Adrenal gland (tissue), 5 donors: ENCODE results near the gene CLEC17A.

Experiments
- POLR2A ChIP-seq, 2 donors: fragments of 450-650 bp; IDR thresholded peaks; one replicate each; pipeline ENCODE4 v1.6.1; 2017; ENCODE audit warnings: antibody characterized with exemption in 2 of 2, mild to moderate bottlenecking in 2 of 2, moderate library complexity in 1 of 2
- TF ChIP-seq, protein P1 (sequence below), 6 experiments: fragments of 450-650 bp in 4 of 6; fragments of 200-600 bp in 2 of 6; sonication (generic) in 1 of 6; IDR thresholded peaks; 1 replicate in 5 of 6; 2 replicates in 1 of 6; pipeline versions ENCODE4 v1.5.1 to v1.8.0; 2016 to 2021; ENCODE audit warnings: antibody characterized with exemption in 6 of 6, mild to moderate bottlenecking in 2 of 6, moderate library complexity in 1 of 6
- donor health status: DM: no; HTN: no; CAD: no.

DNA sequence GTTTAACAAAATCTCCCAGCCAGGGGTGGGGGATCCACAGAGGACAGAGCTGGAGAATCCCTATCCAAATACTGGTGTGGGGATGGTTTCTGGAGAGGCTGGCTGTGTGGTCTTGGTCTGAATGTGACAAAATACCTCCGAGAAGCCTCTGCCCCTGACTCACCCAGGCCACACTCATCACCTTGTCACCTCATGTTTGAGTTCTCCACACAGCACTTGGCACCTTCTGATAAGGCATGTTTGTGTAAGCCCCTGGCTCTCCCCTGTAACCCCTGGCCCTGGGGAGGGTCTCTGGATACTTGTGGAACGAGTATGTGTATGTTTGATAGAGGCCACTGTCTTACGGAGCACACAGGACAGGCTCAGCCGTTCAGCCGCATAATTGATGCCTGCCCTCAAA, 38.8 kb upstream of the CLEC17A start:
- TF ChIP-seq, protein P1, sequence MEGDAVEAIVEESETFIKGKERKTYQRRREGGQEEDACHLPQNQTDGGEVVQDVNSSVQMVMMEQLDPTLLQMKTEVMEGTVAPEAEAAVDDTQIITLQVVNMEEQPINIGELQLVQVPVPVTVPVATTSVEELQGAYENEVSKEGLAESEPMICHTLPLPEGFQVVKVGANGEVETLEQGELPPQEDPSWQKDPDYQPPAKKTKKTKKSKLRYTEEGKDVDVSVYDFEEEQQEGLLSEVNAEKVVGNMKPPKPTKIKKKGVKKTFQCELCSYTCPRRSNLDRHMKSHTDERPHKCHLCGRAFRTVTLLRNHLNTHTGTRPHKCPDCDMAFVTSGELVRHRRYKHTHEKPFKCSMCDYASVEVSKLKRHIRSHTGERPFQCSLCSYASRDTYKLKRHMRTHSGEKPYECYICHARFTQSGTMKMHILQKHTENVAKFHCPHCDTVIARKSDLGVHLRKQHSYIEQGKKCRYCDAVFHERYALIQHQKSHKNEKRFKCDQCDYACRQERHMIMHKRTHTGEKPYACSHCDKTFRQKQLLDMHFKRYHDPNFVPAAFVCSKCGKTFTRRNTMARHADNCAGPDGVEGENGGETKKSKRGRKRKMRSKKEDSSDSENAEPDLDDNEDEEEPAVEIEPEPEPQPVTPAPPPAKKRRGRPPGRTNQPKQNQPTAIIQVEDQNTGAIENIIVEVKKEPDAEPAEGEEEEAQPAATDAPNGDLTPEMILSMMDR (IDR thresholded peaks at IDR 0.05), result no peak
- TF ChIP-seq POLR2A (IDR thresholded peaks at IDR 0.05), result no peak
